GM10266 (cell line): ENCODE measurements around the gene SLC18A3.

Experiments used
- DNase-seq: peaks from one replicate; pipeline ENCODE4 v3.0.0; 2012; ENCODE audit errors: extremely low spot score
- CTCF ChIP-seq: IDR thresholded peaks from 2 replicates; pipeline ENCODE4 v1.5.1; 2012; ENCODE audit warnings: mild to moderate bottlenecking, low read depth; ENCODE audit not compliant: control insufficient read depth, insufficient read depth; ENCODE audit errors: missing control alignments

SLC18A3 gene

GRCh38 chr10:49627644-49628247, 17.6 kb downstream of the SLC18A3 start:
- DNase-seq = no peak
- no peak for TF ChIP-seq CTCF

- no peak for DNase-seq
- no peak for TF ChIP-seq CTCF
Observed at GRCh38 chr10:49628599-49628998, 18.5 kb downstream of the SLC18A3 start.

- no peak for TF ChIP-seq CTCF
- no peak for DNase-seq
Observed at GRCh38 chr10:49629431-49629881, 19.3 kb downstream of the SLC18A3 start.

- no peak for DNase-seq
- TF ChIP-seq CTCF = no peak
Observed at GRCh38 chr10:49631975-49632374, 21.9 kb downstream of the SLC18A3 start.

- DNase-seq = no peak
- TF ChIP-seq CTCF = no peak
Observed at GRCh38 chr10:49632406-49633317, 22.6 kb downstream of the SLC18A3 start.

GRCh38 chr10:49633327-49634068, 23.4 kb downstream of the SLC18A3 start:
- no peak for DNase-seq
- no peak for TF ChIP-seq CTCF
